GM19455 (cell line): ENCODE measurements around the gene KDM6B.
"Not testable (repeated sequence)": the region's sequence is repeated elsewhere in the genome, so short reads cannot be mapped to it uniquely, and the experiment has no call there.

ENCODE experiments used
- ATAC-seq: cut with Tn5 transposase; IDR thresholded peaks from one replicate; pipeline ENCODE4 v1.9.1; 2021; ENCODE audit not compliant: unreplicated experiment

KDM6B gene, protein sequence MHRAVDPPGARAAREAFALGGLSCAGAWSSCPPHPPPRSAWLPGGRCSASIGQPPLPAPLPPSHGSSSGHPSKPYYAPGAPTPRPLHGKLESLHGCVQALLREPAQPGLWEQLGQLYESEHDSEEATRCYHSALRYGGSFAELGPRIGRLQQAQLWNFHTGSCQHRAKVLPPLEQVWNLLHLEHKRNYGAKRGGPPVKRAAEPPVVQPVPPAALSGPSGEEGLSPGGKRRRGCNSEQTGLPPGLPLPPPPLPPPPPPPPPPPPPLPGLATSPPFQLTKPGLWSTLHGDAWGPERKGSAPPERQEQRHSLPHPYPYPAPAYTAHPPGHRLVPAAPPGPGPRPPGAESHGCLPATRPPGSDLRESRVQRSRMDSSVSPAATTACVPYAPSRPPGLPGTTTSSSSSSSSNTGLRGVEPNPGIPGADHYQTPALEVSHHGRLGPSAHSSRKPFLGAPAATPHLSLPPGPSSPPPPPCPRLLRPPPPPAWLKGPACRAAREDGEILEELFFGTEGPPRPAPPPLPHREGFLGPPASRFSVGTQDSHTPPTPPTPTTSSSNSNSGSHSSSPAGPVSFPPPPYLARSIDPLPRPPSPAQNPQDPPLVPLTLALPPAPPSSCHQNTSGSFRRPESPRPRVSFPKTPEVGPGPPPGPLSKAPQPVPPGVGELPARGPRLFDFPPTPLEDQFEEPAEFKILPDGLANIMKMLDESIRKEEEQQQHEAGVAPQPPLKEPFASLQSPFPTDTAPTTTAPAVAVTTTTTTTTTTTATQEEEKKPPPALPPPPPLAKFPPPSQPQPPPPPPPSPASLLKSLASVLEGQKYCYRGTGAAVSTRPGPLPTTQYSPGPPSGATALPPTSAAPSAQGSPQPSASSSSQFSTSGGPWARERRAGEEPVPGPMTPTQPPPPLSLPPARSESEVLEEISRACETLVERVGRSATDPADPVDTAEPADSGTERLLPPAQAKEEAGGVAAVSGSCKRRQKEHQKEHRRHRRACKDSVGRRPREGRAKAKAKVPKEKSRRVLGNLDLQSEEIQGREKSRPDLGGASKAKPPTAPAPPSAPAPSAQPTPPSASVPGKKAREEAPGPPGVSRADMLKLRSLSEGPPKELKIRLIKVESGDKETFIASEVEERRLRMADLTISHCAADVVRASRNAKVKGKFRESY (N-terminal part only)

DNA sequence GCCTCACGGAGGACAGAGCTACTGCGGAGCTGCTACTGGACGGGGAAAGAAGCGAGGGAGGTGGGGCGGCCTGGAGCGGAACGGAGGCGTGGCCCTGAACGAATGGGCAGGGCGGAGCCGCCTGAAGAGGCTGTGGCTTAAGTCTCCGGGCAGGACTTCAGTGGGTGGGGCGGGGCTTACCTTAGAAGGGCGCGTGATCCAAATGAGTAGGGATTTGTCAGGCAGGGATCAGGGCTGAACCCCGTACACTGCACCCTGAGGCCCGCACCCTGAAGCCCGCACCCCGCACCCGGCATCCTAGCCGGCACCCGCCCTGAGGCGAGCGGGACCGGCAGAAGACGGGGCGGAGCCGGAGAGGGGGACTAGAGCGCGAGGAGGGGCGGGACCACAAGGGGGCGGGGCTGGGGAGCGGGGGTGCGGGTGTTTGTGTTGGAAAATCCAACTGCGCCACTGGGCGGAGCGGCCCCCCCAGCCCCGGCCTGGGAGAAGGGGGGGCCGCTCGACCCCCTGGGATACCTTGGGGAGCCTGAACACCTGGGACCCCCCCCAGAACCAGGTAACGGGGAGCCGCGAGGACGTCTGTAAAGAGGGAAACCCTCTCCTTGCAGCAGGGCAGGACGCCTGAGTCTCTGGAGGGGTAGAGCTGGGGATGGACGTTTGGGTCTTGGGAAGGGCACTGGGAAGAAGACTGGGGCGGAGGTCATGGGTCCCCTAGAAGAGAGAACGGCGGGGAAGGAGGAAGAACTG, at the start of gene KDM6B:
TSS of gene KDM6B (plus strand) at position 423 of the 747 bp plus-strand sequence. CDS start 11,338 bp downstream, outside the sequence.
- ATAC-seq: peak; percentile 46

DNA sequence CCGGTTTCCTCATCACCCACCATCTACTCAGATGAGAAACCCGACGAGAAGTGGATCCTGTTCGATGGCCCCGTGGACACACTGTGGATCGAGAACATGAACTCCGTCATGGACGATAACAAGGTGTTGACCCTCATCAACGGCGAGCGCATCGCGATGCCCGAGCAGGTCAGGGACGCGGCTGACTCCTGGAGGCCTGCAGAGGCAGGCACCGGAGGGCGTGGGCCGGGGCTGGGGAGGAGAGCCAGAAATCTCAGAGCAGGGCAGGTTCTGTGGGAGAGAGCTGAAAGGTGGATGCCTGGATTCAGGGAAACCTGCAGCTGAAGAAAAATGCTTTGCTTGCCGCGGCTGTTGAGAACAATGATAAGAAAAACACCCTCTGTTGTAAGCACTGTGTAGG, 47.2 kb upstream of the KDM6B start:
- no peak for ATAC-seq

DNA sequence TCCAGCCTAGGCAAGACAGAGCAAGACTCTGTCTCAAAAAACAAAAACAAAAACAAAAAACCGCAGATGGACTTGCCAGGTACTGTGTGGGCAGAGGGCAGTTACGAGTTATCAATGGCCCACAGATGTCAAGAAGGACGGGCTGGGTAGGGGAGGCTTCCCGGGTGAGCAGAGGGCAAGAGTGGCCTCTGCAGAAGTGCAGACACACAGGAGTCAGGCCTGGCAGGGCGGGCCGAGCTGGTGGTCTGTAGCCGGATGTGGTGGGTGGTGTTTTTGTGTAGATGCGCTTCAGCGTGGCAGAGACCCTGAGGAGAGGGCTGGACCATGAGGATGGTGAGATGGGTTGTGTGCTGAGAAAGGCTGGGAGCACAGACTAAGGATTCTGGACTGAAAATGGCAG, 44.9 kb upstream of the KDM6B start:
- no peak for ATAC-seq

DNA sequence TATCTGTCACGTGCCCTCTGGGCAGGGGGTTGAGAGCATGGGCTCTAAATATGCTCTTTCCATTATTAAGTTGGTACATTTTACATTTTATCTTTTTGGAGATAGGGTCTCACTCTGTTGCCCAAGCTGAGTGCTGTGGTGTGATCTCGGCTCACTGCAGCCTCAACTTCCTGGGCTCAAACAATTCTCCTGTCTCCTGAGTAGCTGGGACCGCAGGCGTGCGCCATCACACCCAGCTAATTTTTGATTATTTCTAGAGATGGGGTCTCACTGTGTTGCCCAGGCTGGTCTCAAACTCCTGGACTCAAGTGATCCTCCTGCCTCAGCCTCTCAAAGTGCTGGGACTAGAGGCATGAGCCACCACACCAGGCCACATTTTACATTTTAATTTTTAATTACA, 43.9 kb upstream of the KDM6B start:
- ATAC-seq: no peak

DNA sequence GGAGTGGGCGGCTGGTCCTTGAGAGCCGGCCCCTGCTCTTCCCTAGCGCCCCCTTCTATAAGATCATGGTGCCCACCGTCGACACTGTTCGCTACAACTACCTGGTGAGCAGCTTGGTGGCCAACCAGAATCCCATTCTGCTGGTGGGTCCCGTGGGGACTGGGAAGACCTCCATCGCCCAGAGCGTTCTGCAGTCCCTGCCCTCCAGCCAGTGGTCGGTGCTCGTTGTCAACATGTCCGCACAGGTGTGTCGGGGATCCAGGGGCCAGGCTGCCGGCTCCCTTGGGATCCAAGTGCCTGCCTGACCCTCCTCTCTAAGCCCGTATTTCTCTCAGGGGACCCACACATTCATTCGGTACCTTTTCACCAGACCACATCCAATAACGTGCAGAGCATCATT, 41.4 kb upstream of the KDM6B start:
- no peak for ATAC-seq

DNA sequence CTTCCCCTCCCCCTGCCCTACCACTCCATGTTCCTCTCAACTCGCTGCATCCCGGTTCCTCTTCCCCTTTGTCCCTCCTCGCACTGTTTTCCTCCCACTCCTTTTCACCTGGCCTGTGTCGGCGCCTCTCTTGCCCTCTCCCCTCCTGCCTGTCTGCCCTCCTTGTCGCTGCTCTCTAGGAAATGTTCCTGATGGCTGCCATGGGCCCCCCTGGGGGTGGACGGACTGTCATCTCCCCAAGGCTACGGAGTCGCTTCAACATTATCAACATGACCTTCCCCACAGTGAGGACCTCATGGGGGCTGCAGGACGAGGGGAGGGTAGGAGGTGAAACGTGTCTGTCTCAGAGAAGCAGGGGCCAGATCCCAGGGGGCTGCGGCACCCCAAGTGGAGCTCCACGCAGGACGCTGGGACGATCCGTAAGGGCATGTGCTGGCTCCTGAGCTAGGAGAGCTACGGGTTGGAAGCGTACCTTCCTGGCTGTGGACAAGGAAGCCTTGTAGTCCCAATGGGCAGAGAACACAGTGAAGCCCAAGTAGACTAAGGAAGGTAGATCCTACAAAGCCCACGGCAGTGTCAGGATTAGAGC, 39.8 kb upstream of the KDM6B start:
- ATAC-seq: no peak

DNA sequence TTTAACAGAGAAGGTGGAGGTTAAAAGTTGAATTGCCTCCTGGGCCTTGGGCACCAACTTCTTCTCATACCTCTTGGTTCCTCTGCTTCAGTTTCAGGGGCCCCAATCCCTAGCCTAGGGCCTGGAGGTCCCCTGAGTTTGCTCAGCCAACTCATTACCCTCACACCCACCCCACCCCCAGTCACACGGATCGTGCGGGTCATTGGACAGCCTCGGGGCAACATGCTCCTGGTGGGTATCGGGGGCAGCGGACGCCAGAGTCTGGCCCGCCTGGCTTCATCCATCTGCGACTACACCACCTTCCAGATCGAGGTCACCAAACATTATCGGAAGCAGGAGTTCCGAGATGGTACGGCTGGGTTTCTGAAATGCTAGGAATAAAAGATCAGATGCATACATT, 36.0 kb upstream of the KDM6B start:
- no peak for ATAC-seq

DNA sequence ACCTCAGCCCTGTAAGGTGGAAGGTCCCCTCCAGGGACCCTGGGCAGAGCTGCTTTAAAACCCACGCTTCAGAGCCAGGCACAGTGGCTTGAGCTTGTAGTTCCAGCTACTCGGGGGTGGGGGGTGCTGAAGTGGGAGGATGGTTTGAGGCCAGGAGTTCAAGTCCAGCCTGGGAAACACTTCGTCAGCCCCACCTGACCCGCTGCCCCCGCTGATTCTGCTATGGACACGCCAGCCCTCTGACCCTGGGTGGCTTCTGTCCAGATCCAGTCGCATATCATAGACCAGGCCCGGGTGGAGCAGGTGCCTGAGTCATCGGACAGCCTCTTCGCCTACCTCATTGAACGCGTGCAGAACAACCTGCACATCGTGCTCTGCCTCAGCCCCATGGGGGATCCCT, 35.2 kb upstream of the KDM6B start:
- ATAC-seq: no peak

DNA sequence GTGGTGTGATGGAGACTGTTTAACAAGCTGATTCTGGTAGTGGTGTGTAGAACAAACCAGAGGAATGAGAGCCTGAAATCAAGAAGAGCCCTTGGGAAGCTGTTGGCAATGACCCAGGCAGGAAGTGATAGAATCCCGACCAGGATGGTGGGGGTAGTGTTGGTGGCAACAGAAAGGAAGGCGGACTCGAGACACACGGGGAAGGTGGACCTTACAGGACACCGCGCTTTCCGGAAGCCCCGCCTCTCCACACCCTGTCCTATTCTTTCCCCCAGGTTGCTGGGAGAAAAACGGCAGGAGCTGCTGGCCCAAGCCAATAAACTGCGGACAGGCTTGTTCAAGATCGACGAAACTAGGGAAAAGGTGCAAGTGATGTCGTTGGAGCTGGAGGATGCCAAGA, 30.0 kb upstream of the KDM6B start:
- no peak for ATAC-seq

DNA sequence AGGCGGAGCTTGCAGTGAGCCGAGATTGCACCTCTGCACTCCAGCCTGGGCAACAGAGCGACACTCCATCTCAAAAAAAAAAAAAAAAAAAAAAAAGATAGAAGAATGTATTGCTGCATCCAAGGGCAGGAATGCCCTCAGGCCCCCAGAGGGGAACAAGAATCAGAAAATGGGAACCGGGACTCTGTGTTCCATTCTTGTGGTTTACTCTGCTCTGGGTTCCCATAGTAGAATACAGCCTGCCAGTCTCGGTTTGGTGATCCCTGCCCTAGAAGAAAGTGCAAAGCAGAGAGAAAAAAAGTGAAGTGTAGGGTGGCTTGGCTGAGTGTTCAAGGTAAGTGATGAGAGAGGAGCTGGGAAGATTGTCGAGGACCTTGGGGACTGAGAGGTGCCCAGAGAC, 27.4 kb upstream of the KDM6B start:
- no peak for ATAC-seq

DNA sequence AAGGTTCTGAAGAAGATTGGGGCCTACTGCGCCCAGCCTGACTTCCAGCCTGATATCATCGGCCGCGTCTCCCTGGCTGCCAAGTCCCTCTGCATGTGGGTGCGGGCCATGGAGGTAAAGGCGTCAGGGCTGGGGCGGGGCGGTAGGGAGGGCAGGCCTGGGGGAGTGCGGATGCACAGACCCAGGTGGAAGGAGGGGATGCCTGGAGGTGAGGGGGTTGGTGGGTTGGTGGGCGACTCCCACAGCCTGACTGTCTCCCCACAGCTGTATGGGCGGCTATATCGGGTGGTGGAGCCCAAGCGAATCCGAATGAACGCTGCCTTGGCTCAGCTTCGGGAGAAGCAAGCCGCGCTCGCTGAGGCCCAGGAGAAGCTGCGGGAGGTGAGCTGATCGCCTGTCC, 26.8 kb upstream of the KDM6B start:
- no peak for ATAC-seq

DNA sequence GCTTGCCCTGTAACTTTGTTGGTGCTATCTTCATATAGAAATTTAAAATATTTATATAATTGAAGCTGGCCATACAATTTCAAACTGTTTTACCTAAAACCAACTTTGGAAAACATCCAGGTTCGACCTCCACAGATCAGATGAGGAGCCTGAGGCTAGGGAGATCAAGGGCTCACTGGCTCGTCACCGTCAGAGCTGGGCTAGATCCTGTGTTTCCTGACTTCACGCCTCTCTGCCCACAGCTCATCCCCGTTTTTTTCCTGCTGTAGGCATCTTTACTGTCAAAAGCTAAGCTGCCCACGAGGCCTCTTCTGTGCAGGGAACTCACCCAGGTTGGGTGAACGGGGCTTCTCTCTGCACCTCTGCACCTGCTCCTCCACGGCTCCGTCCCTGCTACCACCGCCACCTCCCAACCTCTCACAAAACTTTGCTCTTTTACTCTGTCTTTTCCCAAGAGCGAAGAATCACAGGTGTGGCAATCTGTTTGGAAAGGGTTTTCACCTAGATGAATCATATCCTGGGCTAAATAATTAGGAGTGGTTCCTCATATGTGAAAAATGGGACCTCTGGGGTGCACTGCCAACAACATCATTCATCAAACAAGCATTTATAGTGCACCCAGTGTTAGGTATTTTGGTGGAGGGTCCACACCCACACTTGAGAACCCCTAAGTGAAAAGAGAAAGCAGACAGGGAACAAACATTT, 24.8 kb upstream of the KDM6B start:
- no peak for ATAC-seq

DNA sequence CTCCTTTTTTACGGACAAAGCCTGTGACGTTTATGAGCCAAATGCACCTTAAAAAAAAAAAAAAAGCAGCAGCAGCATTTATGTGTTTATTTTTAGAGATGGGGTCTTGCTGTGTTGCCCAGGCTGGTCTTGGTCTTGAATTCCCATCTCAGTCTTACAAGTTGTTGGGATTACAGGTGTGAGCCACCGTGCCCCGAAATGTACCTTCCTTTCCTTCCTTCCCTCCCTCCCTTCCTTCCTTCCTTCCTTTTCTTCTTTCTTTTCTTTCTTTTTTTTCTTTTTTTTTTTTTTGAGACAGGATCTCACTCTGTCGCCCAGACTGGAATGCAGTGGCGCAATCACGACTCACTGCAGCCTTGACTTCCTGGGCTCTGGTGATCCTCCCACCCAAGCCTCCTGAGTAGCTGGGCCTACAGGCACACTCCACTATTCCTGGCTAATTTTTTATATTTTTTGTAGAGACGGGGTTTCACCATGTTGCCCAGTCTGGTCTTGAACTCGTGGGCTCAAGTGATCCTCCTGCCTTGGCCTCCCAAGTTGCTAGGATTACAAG, 24.1 kb upstream of the KDM6B start:
- ATAC-seq: not testable (repeated sequence)

DNA sequence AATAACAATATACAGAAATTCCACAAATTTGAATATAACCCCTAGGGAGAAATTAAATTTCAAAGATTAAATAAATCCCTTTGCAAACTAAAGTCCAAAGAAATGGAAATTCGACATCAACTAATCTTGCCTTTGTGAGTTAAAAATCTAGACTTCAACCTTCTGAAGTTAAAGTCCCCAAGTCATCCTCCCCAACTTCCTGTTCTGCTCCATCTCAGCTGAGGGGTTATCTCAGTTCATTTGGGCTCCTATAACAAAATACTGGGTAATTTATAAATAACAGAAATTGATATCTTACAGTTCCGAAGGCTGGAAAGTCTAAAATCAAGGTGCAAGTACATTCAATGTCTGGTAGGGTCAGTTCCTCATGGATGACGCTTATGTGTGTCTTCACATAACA, 22.8 kb upstream of the KDM6B start:
- ATAC-seq: no peak

DNA sequence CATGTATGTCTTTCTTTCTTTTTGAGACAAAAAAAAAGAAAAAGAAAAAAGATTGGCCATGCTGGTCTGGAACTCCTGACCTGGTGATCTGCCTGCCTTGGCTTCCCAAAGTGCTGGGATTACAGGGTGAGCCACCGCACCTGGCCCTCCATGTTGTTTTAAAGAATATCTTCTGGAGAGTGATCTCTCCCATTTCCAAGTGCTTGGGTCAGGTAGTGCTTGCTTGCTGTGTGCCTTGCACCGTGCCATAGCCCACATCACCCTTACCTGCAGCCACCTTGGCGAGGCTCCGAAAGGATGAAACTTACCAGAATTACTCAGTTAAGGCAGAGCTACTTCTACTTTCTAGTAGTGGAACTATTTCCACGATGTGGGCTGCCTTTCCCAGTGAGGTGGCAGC, 19.0 kb upstream of the KDM6B start:
- no peak for ATAC-seq

DNA sequence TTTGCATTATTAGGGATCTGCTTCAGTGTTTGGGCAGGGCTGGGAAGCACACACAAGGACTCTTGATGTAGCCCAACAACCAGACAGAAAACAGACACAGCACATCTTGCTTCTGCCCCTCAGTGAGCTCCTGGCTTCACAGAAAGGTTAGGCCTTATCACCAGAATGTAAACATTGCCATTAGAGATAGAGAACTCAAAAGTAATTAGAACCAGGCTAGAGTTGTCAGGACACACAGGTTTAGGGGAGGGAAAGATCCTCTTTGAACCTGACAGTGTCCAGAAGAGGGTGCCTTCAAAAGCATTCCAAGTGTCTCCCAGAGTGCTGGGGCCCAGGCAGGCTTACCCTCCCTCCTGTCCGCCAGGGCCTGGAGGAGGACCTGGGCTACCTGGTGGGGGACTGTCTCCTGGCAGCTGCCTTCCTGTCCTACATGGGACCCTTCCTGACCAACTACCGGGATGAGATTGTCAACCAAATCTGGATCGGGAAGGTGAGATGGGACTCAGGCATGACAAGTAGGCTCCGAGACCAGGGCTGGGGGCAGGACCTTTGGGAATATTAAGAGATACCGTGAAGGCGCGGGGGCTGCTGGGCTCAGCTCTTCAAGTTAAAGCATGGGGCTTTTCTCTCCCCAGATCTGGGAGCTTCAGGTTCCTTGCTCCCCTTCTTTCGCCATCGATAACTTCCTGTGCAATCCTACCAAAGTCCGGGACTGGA, 16.9 kb upstream of the KDM6B start:
- ATAC-seq: no peak

DNA sequence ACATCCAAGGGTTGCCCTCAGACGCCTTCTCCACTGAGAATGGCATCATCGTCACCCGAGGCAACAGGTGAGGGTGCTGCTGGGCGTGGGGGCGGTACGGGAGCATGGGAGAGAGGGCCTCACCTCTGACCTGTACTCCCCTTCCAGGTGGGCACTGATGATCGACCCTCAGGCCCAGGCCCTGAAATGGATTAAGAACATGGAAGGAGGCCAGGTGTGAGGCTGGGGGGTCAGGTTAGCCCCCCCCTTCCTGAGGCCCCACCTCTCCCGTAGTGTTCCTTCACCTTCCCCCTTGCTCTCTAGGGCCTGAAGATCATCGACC, 16.4 kb upstream of the KDM6B start:
- no peak for ATAC-seq

DNA sequence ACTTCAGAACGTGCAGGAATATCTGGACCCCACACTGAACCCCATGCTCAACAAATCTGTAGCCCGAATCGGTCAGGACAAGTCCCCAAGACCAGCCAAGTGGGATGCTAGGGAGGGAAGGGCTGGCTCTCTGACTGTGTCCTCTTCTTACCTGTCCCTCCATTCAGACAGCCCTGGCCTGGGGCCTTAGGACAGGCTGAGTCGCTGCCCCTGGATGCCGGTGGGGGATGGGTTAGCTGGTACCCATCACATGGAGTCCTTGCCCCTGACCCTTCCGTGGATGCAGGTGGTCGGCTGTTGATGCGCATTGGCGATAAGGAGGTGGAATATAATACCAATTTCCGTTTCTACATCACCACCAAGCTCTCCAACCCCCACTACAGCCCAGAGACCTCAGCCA, 16.0 kb upstream of the KDM6B start:
- ATAC-seq: no peak
